ENCODE results near the gene COL23A1. TPM values are rescaled to one million over a fixed set of nuclear protein-coding genes. Genes with fewer than 3 reads are reported as not detected.

COL23A1 gene
- total and polyA plus RNA-seq, 2 experiments from 2014 or later = 4.8 to 8.2 TPM

DNA sequence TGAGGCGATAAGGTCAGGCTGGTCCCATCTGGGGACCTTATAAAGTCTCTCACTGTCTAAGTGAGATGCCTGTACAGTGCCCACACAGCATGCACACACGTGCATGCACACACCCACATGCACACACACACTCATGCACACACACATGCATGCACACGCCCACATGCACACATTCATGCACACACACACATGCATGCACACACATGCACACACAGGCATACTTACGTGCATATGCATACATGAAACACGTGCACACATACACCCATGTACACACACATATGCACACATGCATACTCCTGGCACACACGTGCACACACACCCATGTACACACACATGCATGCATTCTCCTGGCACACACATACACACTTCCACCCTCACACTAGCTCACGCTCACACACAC is 12.2 kb downstream of the COL23A1 start (continued):
- TF ChIP-seq, protein P1, sequence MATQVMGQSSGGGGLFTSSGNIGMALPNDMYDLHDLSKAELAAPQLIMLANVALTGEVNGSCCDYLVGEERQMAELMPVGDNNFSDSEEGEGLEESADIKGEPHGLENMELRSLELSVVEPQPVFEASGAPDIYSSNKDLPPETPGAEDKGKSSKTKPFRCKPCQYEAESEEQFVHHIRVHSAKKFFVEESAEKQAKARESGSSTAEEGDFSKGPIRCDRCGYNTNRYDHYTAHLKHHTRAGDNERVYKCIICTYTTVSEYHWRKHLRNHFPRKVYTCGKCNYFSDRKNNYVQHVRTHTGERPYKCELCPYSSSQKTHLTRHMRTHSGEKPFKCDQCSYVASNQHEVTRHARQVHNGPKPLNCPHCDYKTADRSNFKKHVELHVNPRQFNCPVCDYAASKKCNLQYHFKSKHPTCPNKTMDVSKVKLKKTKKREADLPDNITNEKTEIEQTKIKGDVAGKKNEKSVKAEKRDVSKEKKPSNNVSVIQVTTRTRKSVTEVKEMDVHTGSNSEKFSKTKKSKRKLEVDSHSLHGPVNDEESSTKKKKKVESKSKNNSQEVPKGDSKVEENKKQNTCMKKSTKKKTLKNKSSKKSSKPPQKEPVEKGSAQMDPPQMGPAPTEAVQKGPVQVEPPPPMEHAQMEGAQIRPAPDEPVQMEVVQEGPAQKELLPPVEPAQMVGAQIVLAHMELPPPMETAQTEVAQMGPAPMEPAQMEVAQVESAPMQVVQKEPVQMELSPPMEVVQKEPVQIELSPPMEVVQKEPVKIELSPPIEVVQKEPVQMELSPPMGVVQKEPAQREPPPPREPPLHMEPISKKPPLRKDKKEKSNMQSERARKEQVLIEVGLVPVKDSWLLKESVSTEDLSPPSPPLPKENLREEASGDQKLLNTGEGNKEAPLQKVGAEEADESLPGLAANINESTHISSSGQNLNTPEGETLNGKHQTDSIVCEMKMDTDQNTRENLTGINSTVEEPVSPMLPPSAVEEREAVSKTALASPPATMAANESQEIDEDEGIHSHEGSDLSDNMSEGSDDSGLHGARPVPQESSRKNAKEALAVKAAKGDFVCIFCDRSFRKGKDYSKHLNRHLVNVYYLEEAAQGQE (IDR thresholded peaks at IDR 0.05; ENCODE audit: unreplicated experiment) = no peak
- TF ChIP-seq EZH2phosphoT487 (IDR thresholded peaks at IDR 0.05; ENCODE audit: unreplicated experiment) = no peak
- no peak for TF ChIP-seq STAT1 (IDR thresholded peaks at IDR 0.05; ENCODE audit: unreplicated experiment)
- TF ChIP-seq, protein P2, sequence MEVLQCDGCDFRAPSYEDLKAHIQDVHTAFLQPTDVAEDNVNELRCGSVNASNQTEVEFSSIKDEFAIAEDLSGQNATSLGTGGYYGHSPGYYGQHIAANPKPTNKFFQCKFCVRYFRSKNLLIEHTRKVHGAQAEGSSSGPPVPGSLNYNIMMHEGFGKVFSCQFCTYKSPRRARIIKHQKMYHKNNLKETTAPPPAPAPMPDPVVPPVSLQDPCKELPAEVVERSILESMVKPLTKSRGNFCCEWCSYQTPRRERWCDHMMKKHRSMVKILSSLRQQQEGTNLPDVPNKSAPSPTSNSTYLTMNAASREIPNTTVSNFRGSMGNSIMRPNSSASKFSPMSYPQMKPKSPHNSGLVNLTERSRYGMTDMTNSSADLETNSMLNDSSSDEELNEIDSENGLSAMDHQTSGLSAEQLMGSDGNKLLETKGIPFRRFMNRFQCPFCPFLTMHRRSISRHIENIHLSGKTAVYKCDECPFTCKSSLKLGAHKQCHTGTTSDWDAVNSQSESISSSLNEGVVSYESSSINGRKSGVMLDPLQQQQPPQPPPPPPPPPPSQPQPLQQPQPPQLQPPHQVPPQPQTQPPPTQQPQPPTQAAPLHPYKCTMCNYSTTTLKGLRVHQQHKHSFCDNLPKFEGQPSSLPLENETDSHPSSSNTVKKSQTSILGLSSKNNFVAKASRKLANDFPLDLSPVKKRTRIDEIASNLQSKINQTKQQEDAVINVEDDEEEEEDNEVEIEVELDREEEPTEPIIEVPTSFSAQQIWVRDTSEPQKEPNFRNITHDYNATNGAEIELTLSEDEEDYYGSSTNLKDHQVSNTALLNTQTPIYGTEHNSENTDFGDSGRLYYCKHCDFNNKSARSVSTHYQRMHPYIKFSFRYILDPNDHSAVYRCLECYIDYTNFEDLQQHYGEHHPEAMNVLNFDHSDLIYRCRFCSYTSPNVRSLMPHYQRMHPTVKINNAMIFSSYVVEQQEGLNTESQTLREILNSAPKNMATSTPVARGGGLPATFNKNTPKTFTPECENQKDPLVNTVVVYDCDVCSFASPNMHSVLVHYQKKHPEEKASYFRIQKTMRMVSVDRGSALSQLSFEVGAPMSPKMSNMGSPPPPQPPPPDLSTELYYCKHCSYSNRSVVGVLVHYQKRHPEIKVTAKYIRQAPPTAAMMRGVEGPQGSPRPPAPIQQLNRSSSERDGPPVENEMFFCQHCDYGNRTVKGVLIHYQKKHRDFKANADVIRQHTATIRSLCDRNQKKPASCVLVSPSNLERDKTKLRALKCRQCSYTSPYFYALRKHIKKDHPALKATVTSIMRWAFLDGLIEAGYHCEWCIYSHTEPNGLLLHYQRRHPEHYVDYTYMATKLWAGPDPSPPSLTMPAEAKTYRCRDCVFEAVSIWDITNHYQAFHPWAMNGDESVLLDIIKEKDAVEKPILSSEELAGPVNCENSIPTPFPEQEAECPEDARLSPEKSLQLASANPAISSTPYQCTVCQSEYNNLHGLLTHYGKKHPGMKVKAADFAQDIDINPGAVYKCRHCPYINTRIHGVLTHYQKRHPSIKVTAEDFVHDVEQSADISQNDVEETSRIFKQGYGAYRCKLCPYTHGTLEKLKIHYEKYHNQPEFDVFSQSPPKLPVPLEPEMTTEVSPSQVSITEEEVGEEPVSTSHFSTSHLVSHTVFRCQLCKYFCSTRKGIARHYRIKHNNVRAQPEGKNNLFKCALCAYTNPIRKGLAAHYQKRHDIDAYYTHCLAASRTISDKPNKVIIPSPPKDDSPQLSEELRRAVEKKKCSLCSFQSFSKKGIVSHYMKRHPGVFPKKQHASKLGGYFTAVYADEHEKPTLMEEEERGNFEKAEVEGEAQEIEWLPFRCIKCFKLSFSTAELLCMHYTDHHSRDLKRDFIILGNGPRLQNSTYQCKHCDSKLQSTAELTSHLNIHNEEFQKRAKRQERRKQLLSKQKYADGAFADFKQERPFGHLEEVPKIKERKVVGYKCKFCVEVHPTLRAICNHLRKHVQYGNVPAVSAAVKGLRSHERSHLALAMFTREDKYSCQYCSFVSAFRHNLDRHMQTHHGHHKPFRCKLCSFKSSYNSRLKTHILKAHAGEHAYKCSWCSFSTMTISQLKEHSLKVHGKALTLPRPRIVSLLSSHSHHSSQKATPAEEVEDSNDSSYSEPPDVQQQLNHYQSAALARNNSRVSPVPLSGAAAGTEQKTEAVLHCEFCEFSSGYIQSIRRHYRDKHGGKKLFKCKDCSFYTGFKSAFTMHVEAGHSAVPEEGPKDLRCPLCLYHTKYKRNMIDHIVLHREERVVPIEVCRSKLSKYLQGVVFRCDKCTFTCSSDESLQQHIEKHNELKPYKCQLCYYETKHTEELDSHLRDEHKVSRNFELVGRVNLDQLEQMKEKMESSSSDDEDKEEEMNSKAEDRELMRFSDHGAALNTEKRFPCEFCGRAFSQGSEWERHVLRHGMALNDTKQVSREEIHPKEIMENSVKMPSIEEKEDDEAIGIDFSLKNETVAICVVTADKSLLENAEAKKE (CRISPR knock-in tag; IDR thresholded peaks at IDR 0.05) = no peak
- no peak for TF ChIP-seq ZNF114 (CRISPR knock-in tag; IDR thresholded peaks at IDR 0.05)

GRCh38 chr5:178577376-178577839 is 12.8 kb downstream of the COL23A1 start:
- peaks cover 6% of the 10 kb centered on the region; the same call in 2 of the 3 replicates for H3K4me1 Mint-ChIP-seq
- peaks cover 8% of the 10 kb centered on the region for H3K9me3 Mint-ChIP-seq
- Histone ChIP-seq H3F3A (replicated peaks; ENCODE audit: low read depth) (no peaks in the 10 kb centered on the region), H3K9me2 (ENCODE audit: insufficient read depth) (no peaks in the 10 kb centered on the region), H3K4me1 (ENCODE audit: insufficient read depth) (no peaks in the 10 kb centered on the region), H3K27ac (ENCODE audit: low read depth) (no peak overlapping the region), H2AFZ (peak overlapping the region; percentile 90), H3K27me3 (ENCODE audit: insufficient read depth) (peaks cover 16% of the 10 kb centered on the region), H3K4me2 (peak overlapping the region; percentile 96), H3K36me3 (ENCODE audit: insufficient read depth) (no peaks in the 10 kb centered on the region), H3K4me3 (peak overlapping the region; percentile 79), H4K20me1 (replicated peaks; ENCODE audit: insufficient read depth) (no peaks in the 10 kb centered on the region), H3K79me2 (replicated peaks; ENCODE audit: insufficient read depth) (no peaks in the 10 kb centered on the region)
- peak; percentile 86 for ATAC-seq
- peaks cover 8% of the 10 kb centered on the region; the same call in 2 of the 3 replicates for H3K36me3 Mint-ChIP-seq (ENCODE audit: low read depth)
- H3K27ac Mint-ChIP-seq = no peak overlapping the region
- DNase-seq (ENCODE audit: low spot score) = peak; percentile 79
- H3K4me3 Mint-ChIP-seq = peak overlapping the region; percentile 82
- H3K27me3 Mint-ChIP-seq (ENCODE audit: insufficient read depth, low read depth, poor library complexity) = peaks cover 24% of the 10 kb centered on the region
- TF ChIP-seq CTCF (conservative IDR thresholded peaks at IDR 0.05; ENCODE audit: low read depth in 2 of 2) (peak in 1 of 2 experiments; percentile 46; a peak in 3 of 4 replicates), EZH2 (IDR thresholded peaks at IDR 0.05; ENCODE audit: low read depth, unreplicated experiment) (no peak), POLR2AphosphoS5 (IDR thresholded peaks at IDR 0.05; ENCODE audit: low read depth) (no peak), EZH2phosphoT487 (IDR thresholded peaks at IDR 0.05; ENCODE audit: unreplicated experiment) (no peak)

Measured in GM23338 (cell line).